ENCODE data around the gene WFDC5.

WFDC5 gene

GRCh38 chr20:45136911-45137310 is 21.9 kb upstream of the WFDC5 start:
- in situ Hi-C loops (cut with HindIII; ENCODE audit: low sequenced_read_pairs), result no loop called here
- no peak for DNase-seq (ENCODE audit: low read depth)
- no peak for TF ChIP-seq CTCF (IDR thresholded peaks at IDR 0.05; ENCODE audit: low read depth, low read length, missing control alignments)
- H3K4me3 ChIP-seq (ENCODE audit: low read depth, low read length), result no peak overlapping the region

- no peak overlapping the region for H3K4me3 ChIP-seq (ENCODE audit: low read depth, low read length)
- DNase-seq (ENCODE audit: low read depth), result no peak
- in situ Hi-C loops (cut with HindIII; ENCODE audit: low sequenced_read_pairs), result no loop called here
- TF ChIP-seq CTCF (IDR thresholded peaks at IDR 0.05; ENCODE audit: low read depth, low read length, missing control alignments), result no peak
Observed at GRCh38 chr20:45128099-45128498, 13.1 kb upstream of the WFDC5 start.

- TF ChIP-seq CTCF (IDR thresholded peaks at IDR 0.05; ENCODE audit: low read depth, low read length, missing control alignments), result no peak
- in situ Hi-C loops (cut with HindIII; ENCODE audit: low sequenced_read_pairs), result no loop called here
- H3K4me3 ChIP-seq (ENCODE audit: low read depth, low read length), result no peak within 1 kb of the TSS
- no peak for DNase-seq (ENCODE audit: low read depth)
Observed at GRCh38 chr20:45124365-45124764, 9.4 kb upstream of the WFDC5 start, which contains the start of gene WFDC12. Gene WFDC12 (minus strand): TSS chr20:45124465. CDS start chr20:45124447, 18 bp downstream.

- no peak overlapping the region for H3K4me3 ChIP-seq (ENCODE audit: low read depth, low read length)
- DNase-seq (ENCODE audit: low read depth), result no peak
- in situ Hi-C loops (cut with HindIII; ENCODE audit: low sequenced_read_pairs), result no loop called here
- TF ChIP-seq CTCF (IDR thresholded peaks at IDR 0.05; ENCODE audit: low read depth, low read length, missing control alignments), result no peak
Observed at GRCh38 chr20:45121388-45121787, 6.4 kb upstream of the WFDC5 start.

GRCh38 chr20:45119556-45120266 is 4.7 kb upstream of the WFDC5 start:
- in situ Hi-C loops (cut with HindIII; ENCODE audit: low sequenced_read_pairs), result no loop called here
- TF ChIP-seq CTCF (IDR thresholded peaks at IDR 0.05; ENCODE audit: low read depth, low read length, missing control alignments), result no peak

GRCh38 chr20:45118028-45118427 is 3.1 kb upstream of the WFDC5 start:
- DNase-seq (ENCODE audit: low read depth), result no peak
- in situ Hi-C loops (cut with HindIII; ENCODE audit: low sequenced_read_pairs), result no loop called here
- TF ChIP-seq CTCF (IDR thresholded peaks at IDR 0.05; ENCODE audit: low read depth, low read length, missing control alignments), result no peak
- no peak overlapping the region for H3K4me3 ChIP-seq (ENCODE audit: low read depth, low read length)

More at GRCh38 chr20:45119556-45120266, 4.7 kb upstream of the WFDC5 start:
- no peak for DNase-seq (ENCODE audit: low read depth)
- H3K4me3 ChIP-seq (ENCODE audit: low read depth, low read length), result no peak overlapping the region

Data from astrocyte of the cerebellum (primary cell).